Measurements from ENCODE around the gene EDAR. TPM values are rescaled to one million over a fixed set of nuclear protein-coding genes. Genes with fewer than 3 reads are reported as not detected.

Gene EDAR
- total and polyA plus RNA-seq, 8 donors: 0.47 to 8.1 (median 5.9) TPM; not detected in 1

- H3K27me3 ChIP-seq: no peaks in the 10 kb centered on the region
- ATAC-seq (no peak), DNase-seq (no peak)
- H3K9me3 ChIP-seq: no peaks in the 10 kb centered on the region
- no peak for TF ChIP-seq CTCF (IDR thresholded peaks at IDR 0.05)
- H3K27ac ChIP-seq: no peak overlapping the region
- intact Hi-C loops (cut with DNase I): no loop called here
- no peaks in the 10 kb centered on the region for H3K36me3 ChIP-seq
- no peak overlapping the region for H3K4me3 ChIP-seq
- no peaks in the 10 kb centered on the region for H3K4me1 ChIP-seq
These were observed 18.0 kb upstream of the EDAR start for GRCh38 chr2:109006971-109007370.

GRCh38 chr2:109005686-109006204, 16.7 kb upstream of the EDAR start:
- Histone ChIP-seq H3K27ac (no peak overlapping the region), H3K27me3 (no peaks in the 10 kb centered on the region), H3K9me3 (no peaks in the 10 kb centered on the region), H3K36me3 (no peaks in the 10 kb centered on the region), H3K4me1 (no peaks in the 10 kb centered on the region), H3K4me3 (no peak overlapping the region)
- DNase-seq (no peak), ATAC-seq (no peak)
- intact Hi-C loops (cut with DNase I): no loop called here
- no peak for TF ChIP-seq CTCF (IDR thresholded peaks at IDR 0.05)

GRCh38 chr2:109001201-109001600, 12.2 kb upstream of the EDAR start:
- Histone ChIP-seq H3K4me3 (no peak overlapping the region), H3K4me1 (no peaks in the 10 kb centered on the region), H3K9me3 (no peaks in the 10 kb centered on the region), H3K27ac (no peak overlapping the region), H3K27me3 (no peaks in the 10 kb centered on the region), H3K36me3 (no peaks in the 10 kb centered on the region)
- intact Hi-C loops (cut with DNase I): no loop called here
- DNase-seq (no peak), ATAC-seq (no peak)
- no peak for TF ChIP-seq CTCF (IDR thresholded peaks at IDR 0.05)

- no peak overlapping the region for H3K27ac ChIP-seq
- TF ChIP-seq CTCF (IDR thresholded peaks at IDR 0.05): no peak
- no peak for ATAC-seq
These were observed 11.7 kb upstream of the EDAR start for GRCh38 chr2:109000738-109001137.

GRCh38 chr2:108998911-108999310, 9.9 kb upstream of the EDAR start:
- H3K4me3 ChIP-seq: no peak overlapping the region
- no peaks in the 10 kb centered on the region for H3K27me3 ChIP-seq
- intact Hi-C loops (cut with DNase I): no loop called here
- H3K36me3 ChIP-seq: no peaks in the 10 kb centered on the region
- no peak overlapping the region for H3K27ac ChIP-seq
- no peaks in the 10 kb centered on the region for H3K4me1 ChIP-seq
- DNase-seq: no peak
- no peak for TF ChIP-seq CTCF (IDR thresholded peaks at IDR 0.05)
- no peak for ATAC-seq
- no peaks in the 10 kb centered on the region for H3K9me3 ChIP-seq

More at GRCh38 chr2:109000738-109001137, 11.7 kb upstream of the EDAR start:
- no peak for DNase-seq
- H3K4me3 ChIP-seq: no peak overlapping the region
- no peaks in the 10 kb centered on the region for H3K4me1 ChIP-seq
- H3K9me3 ChIP-seq: no peaks in the 10 kb centered on the region
- intact Hi-C loops (cut with DNase I): no loop called here
- H3K36me3 ChIP-seq: no peaks in the 10 kb centered on the region
- H3K27me3 ChIP-seq: no peaks in the 10 kb centered on the region

All from left lung (tissue), 10 donors.